GM19324 (cell line): ENCODE results near the gene CPAMD8.

Experiments used
- ATAC-seq: cut with Tn5 transposase; IDR thresholded peaks from one replicate; pipeline ENCODE4 v1.9.1; 2021; ENCODE audit warnings: mild to moderate bottlenecking, moderate library complexity; ENCODE audit not compliant: unreplicated experiment, low FRiP score

Gene CPAMD8

DNA sequence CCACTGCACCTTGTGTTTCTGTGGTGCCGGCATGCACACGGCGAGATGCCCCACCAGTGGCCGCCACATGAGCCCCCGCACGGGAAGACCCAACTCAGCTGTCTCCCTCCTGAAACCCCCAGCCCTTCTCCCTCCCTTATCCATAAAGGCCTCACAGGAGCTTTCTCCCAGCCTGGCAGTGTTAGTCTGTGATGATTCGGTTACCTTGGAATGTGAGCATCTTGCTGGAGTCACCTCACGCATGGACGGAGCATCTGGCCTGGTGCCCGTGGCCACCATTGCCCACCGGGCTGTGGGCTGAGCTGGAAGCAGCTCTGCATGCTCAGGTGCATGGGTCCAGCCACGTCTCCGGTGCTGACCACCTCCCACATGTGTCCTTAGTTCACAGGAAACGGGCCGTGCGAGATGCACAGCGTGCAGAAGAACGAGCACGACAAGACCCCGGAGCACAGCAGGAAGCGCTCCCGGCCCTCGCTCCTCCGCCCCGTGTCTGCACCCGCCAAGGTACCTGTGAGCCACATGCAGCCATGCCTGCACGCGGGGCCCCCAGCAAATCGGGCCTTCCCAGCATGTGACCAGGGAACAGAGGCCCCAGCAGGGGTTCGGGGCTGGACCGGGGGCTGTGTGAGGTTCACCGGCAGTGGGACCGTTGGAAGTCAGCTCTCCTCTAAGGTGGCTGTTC lies 175.4 kb downstream of the CPAMD8 start:
- no peak for ATAC-seq

DNA sequence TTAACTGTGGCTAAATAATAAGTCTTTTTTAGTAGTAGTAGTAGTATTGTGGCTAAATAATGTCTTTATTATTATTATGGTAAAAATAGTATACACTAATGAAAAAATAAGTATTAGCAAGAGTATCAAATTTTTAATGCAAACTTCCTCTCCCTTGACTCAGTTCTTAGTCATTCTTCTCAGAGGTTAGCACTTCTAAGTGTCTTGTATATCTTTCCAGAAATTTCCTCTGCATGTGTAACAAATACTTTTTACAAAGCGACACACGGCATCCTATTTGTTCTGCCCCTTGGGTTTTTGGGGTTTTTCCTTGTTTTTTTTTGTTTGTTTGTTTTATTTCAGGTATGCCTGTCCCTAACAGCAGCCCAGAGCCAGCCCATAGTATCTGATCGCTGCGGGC lies 176.5 kb downstream of the CPAMD8 start:
- ATAC-seq, result no peak

DNA sequence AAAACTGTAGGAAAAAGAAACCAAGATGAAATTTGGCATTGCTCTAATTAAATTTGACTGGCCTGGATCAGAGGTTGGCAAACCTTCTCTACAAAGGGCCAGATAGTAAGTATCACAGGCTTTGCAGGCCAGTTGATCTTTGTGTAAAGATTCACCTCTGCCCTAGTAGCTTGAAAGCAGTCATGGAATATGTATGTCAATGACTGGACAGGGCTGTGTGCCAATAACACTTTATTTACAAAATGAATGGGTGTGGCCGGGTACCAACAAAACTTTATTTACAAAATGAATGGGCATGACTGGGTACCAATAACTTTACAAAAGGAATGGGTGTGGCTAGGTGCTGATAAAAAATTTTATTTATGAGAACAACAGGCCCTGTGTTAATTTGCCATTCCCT lies 177.4 kb downstream of the CPAMD8 start:
- no peak for ATAC-seq

DNA sequence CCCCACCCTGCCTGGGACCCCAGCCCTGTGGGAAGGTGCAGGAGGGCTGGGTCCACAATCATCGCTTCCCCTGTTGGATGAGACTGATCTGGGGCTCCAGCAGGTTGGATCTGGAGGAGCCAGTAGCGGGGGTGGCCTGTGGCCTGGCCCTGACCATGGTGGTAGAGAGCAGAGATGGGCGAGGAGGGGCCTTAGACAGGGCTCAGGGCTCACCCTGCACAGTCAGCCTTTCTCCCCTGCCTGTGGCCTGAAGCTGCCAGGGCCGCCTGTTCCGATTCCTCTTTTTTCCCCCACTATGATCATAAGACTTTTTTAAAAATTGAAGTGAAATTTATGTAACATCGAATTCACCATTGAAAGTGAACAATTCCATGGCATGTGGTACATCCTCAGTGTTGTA lies 179.2 kb downstream of the CPAMD8 start:
- ATAC-seq, result no peak

DNA sequence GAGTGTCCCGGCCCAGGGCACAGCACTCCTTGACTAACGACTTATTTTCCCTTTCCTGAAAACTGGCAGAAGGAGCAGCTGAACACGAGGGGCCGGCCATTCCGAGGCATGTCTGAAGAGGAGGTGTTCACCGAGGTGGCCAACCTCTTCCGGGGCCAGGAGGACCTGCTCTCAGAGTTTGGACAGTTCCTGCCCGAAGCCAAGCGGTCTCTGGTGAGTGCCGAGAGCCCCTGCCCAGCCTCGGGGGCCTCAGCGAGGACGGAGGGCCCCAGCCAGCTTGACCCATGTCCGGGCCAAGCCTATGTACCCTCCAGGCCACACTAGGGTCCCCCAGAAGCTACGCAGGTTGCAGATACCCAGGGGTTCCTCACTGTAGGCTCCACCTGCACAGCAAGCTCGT lies 179.7 kb downstream of the CPAMD8 start:
- ATAC-seq, result no peak
